ENCODE measurements around the gene NR2F6.

NR2F6 gene

GRCh38 chr19:17235300-17235970 lies 10.3 kb downstream of the NR2F6 start:
- no peaks in the 10 kb centered on the region for H3F3A ChIP-seq (ENCODE audit: low read depth)
- H4K20me1 ChIP-seq (ENCODE audit: insufficient read depth, low read length, poor library complexity, severe bottlenecking), result peaks cover 7% of the 10 kb centered on the region
- H3K9me3 ChIP-seq (ENCODE audit: insufficient read depth, low read depth, low read length), result no peaks in the 10 kb centered on the region
- peak overlapping the region; percentile 79 for H3K4me3 ChIP-seq (ENCODE audit: low read length, poor library complexity, severe bottlenecking)
- peaks cover 18% of the 10 kb centered on the region for H3K4me1 ChIP-seq (ENCODE audit: insufficient read depth, low read length, poor library complexity, severe bottlenecking)
- peak overlapping the region; percentile 72; the same call in 1 of the 2 replicates for H2AFZ ChIP-seq (ENCODE audit: low read length)
- H3K4me2 ChIP-seq (ENCODE audit: low read depth, low read length, poor library complexity, severe bottlenecking), result peak overlapping the region; percentile 89
- TF ChIP-seq EZH2phosphoT487 (IDR thresholded peaks at IDR 0.05; ENCODE audit: borderline replicate concordance) (no peak), CTCF (conservative IDR thresholded peaks at IDR 0.05; ENCODE audit: low read length) (peak; percentile 54)
- H3K27me3 ChIP-seq (ENCODE audit: insufficient read depth, low read length, poor library complexity, severe bottlenecking), result no peaks in the 10 kb centered on the region
- peak overlapping the region; percentile 80 for H3K9ac ChIP-seq (ENCODE audit: low read depth, low read length, poor library complexity, severe bottlenecking)
- no peaks in the 10 kb centered on the region for H3K9me2 ChIP-seq (replicated peaks; ENCODE audit: low read depth, low read length)
- peaks cover 33% of the 10 kb centered on the region for H3K79me2 ChIP-seq (ENCODE audit: insufficient read depth, low read length)
- peaks cover 11% of the 10 kb centered on the region; the same call in 1 of the 2 replicates for H3K36me3 ChIP-seq (ENCODE audit: insufficient read depth, low read length)

DNA sequence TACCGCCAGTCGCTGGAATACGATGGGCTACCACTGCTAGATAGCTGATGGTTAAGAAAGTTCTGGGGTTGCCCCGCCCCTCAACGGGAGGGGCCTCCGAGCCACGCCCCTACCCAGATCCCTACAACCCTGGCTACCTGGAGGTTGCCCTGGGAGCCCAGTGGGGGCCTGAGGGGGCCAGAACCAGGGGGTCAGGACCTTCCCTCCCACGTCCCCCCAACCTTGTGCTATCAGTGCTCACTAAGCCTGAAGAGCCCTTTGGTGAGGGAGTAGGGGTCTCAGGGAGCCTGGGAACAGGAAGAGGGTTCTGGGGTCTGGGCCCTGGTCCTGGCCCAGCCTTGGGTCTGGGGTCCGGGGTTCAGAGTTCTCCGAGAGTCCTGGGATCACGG lies 10.8 kb downstream of the NR2F6 start:
- TF ChIP-seq EZH2phosphoT487 (IDR thresholded peaks at IDR 0.05; ENCODE audit: borderline replicate concordance), result no peak
- no peak for TF ChIP-seq CTCF (conservative IDR thresholded peaks at IDR 0.05; ENCODE audit: low read length)
- Histone ChIP-seq H3K4me2 (ENCODE audit: low read depth, low read length, poor library complexity, severe bottlenecking) (peak overlapping the region; percentile 89), H3F3A (ENCODE audit: low read depth) (no peaks in the 10 kb centered on the region), H4K20me1 (ENCODE audit: insufficient read depth, low read length, poor library complexity, severe bottlenecking) (peaks cover 7% of the 10 kb centered on the region), H3K9me2 (replicated peaks; ENCODE audit: low read depth, low read length) (no peaks in the 10 kb centered on the region), H3K36me3 (ENCODE audit: insufficient read depth, low read length) (peaks cover 11% of the 10 kb centered on the region; the same call in 1 of the 2 replicates), H2AFZ (ENCODE audit: low read length) (no peak overlapping the region), H3K9me3 (ENCODE audit: insufficient read depth, low read depth, low read length) (no peaks in the 10 kb centered on the region), H3K9ac (ENCODE audit: low read depth, low read length, poor library complexity, severe bottlenecking) (peak overlapping the region; percentile 80), H3K4me1 (ENCODE audit: insufficient read depth, low read length, poor library complexity, severe bottlenecking) (peaks cover 18% of the 10 kb centered on the region), H3K79me2 (ENCODE audit: insufficient read depth, low read length) (peaks cover 28% of the 10 kb centered on the region), H3K4me3 (ENCODE audit: low read length, poor library complexity, severe bottlenecking) (peak overlapping the region; percentile 79), H3K27me3 (ENCODE audit: insufficient read depth, low read length, poor library complexity, severe bottlenecking) (no peaks in the 10 kb centered on the region)

DNA sequence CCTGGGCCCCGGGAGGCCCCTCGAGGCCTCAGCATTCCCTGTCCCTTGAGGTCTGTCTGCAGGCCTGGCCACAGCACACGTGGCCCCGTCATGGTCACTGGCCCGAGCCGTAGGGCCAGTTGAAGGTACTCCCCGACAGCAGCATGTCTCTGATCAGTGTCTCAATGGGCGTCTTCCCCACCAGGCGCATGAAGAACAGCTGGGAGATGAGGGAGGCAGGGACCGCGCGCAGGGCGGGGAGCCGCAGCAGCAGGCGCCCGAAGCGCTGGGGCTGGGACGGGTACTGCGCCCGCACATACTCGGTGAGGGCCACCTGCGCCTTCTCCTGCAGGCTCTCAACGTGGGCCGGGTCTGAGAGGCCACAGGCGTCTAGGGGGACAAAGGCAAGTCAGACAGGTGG lies 13.5 kb downstream of the NR2F6 start:
- no peak for TF ChIP-seq EZH2phosphoT487 (IDR thresholded peaks at IDR 0.05; ENCODE audit: borderline replicate concordance)
- TF ChIP-seq CTCF (conservative IDR thresholded peaks at IDR 0.05; ENCODE audit: low read length), result no peak
- Histone ChIP-seq H3K4me1 (ENCODE audit: insufficient read depth, low read length, poor library complexity, severe bottlenecking) (peaks cover 18% of the 10 kb centered on the region), H3K9me3 (ENCODE audit: insufficient read depth, low read depth, low read length) (no peaks in the 10 kb centered on the region), H4K20me1 (ENCODE audit: insufficient read depth, low read length, poor library complexity, severe bottlenecking) (peaks cover 7% of the 10 kb centered on the region), H3F3A (ENCODE audit: low read depth) (no peaks in the 10 kb centered on the region), H3K4me3 (ENCODE audit: low read length, poor library complexity, severe bottlenecking) (no peak overlapping the region), H3K9me2 (replicated peaks; ENCODE audit: low read depth, low read length) (no peaks in the 10 kb centered on the region), H3K9ac (ENCODE audit: low read depth, low read length, poor library complexity, severe bottlenecking) (no peak overlapping the region), H2AFZ (ENCODE audit: low read length) (no peak overlapping the region), H3K27me3 (ENCODE audit: insufficient read depth, low read length, poor library complexity, severe bottlenecking) (no peaks in the 10 kb centered on the region), H3K4me2 (ENCODE audit: low read depth, low read length, poor library complexity, severe bottlenecking) (no peak overlapping the region), H3K36me3 (ENCODE audit: insufficient read depth, low read length) (peaks cover 11% of the 10 kb centered on the region; the same call in 1 of the 2 replicates), H3K79me2 (ENCODE audit: insufficient read depth, low read length) (peaks cover 23% of the 10 kb centered on the region)
